Activated naive CD4-positive, alpha-beta T cell (primary cell): ENCODE data around the gene STK32C.

Experiments
- DNase-seq, 4 experiments: peaks; one replicate each; lab custom pipeline; 2025; lab: John Stamatoyannopoulos, UW

STK32C gene

GRCh38 chr10:132184816-132185593 lies 122.7 kb downstream of the STK32C start:
- no peak for DNase-seq

- no peak for DNase-seq
These were observed 124.7 kb downstream of the STK32C start for GRCh38 chr10:132183046-132183445.

- DNase-seq, result no peak
These were observed 125.2 kb downstream of the STK32C start for GRCh38 chr10:132182591-132182990.

- no peak for DNase-seq
These were observed 125.9 kb downstream of the STK32C start for GRCh38 chr10:132181691-132182425.

GRCh38 chr10:132180736-132181135 lies 127.0 kb downstream of the STK32C start:
- DNase-seq, result no peak

GRCh38 chr10:132179551-132180392 lies 128.0 kb downstream of the STK32C start:
- DNase-seq, result no peak

- no peak for DNase-seq
These were observed 128.8 kb downstream of the STK32C start for GRCh38 chr10:132178672-132179545.

GRCh38 chr10:132178046-132178445 lies 129.7 kb downstream of the STK32C start:
- no peak for DNase-seq

GRCh38 chr10:132176623-132177500 lies 130.9 kb downstream of the STK32C start:
- no peak for DNase-seq

GRCh38 chr10:132175907-132176581 lies 131.7 kb downstream of the STK32C start:
- no peak for DNase-seq

- DNase-seq, result no peak
These were observed 132.3 kb downstream of the STK32C start for GRCh38 chr10:132175408-132175807.

- no peak for DNase-seq
These were observed 133.5 kb downstream of the STK32C start for GRCh38 chr10:132174237-132174636.

- no peak for DNase-seq
These were observed 134.6 kb downstream of the STK32C start for GRCh38 chr10:132173185-132173584.

GRCh38 chr10:132172091-132173066 lies 135.4 kb downstream of the STK32C start:
- no peak for DNase-seq

GRCh38 chr10:132170561-132171361 lies 137.0 kb downstream of the STK32C start:
- DNase-seq, result no peak

GRCh38 chr10:132169766-132170560 lies 137.8 kb downstream of the STK32C start:
- no peak for DNase-seq
